Stimulated activated CD4-positive, alpha-beta T cell treated with anti-CD3 and anti-CD28 coated beads, TNF-alpha, amount 100 ng/mL, for 1 hour (primary cell): Measurements from ENCODE around the gene MYO1D.
"Not testable (repeated sequence)": the region's sequence is repeated elsewhere in the genome, so short reads cannot be mapped to it uniquely, and the experiment has no call there.

Experiments
- DNase-seq, 3 donors: peaks; one replicate each; pipeline ENCODE4 v3.0.0-alpha.2; 2020; ENCODE audit warnings: low read depth in 3 of 3, low spot score in 1 of 3

The MYO1D gene

DNA sequence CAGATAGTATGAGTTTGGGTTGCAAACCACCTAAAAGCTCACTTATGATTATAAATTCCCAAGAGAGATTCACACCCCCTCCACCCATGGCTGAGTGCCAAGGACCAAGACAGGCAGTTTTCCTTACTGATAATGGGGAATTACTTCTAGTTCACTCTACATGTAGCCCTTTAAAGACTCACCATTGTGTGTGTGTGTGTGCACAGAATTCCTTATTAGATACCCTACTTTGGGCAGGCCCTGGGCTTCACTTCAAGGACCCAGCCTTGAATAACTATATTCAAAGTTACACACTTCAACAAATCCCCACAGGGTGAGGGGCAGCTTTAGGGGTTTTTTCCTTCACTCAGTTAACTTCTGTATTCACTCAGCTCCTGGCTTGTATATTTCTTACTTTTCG, 143.5 kb downstream of the MYO1D start:
- no peak for DNase-seq

DNA sequence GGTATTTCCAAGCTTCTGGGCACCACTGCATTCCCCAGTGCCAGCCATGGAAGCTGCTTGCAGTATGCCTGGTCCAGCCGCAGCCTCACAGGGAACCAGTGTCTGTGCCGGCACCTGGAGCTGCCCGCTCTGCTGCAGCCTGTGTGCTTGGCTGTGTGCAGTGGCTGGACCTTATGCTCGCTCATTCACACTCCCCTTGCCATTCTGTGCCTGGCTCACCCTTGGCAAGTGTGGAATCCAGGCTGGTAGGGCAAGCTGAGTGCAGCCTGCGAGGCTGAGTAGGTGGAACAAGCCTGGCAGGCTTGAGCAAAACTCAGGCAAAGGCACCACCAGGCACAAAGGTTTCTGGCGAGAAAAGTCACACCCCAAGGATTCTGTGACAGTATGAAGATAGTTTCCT, 144.0 kb downstream of the MYO1D start:
- DNase-seq: no peak

GRCh38 chr17:32732296-32732642, 144.7 kb downstream of the MYO1D start:
- DNase-seq: no peak

DNA sequence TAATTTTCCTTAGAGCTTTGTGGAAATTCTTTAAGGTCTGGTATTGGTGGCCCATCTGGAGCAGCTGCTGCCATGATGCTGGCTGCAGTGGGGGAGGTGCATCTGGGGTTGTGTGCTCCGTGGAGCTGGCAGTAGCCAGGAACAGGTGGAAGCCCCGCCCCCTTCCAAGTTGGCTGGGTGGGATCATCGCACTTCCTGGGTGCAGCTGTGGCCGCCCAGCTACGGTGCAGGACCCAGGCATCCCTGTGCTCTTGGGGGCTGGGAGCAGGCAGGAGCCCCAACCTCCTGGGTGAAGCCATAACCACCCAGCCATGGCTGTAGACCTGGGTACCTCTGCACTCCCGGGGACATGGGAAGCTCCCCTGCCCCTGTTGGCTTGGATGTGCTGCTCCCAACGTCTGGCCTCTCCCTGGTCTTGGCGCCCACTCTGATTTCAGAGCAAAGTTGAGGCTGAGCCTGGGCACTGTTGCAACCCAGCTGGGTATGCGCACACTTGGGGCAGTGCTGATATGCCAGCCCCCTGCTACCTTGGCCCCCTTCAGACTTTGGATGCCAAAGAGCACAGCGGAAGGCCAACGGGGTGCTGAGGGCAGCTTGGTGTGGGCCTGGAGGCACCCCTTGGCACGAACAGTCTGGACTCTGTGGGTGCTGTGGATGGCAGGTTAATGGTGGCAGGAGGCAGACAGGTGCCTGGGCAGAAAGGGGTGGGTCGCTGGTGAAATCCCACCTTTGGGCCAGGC, 145.2 kb downstream of the MYO1D start:
- DNase-seq: no peak

DNA sequence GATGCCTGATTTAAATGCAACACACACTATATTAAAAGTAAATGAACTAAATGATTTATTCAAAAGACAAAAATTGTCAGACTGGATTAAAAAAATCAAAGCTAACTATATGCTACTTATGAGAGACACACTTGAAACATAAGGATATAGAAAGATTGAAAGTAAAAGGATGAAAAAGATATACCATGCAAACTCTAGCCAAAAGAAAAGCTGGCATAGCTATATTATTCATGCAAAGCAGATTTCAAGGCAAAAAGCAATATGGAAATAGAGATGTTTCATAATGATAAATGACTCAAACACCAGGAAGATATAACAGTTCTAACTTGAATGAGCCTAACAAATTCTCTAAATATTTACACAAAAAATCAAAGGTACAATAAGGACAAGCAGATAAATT, 149.2 kb downstream of the MYO1D start:
- no peak for DNase-seq

DNA sequence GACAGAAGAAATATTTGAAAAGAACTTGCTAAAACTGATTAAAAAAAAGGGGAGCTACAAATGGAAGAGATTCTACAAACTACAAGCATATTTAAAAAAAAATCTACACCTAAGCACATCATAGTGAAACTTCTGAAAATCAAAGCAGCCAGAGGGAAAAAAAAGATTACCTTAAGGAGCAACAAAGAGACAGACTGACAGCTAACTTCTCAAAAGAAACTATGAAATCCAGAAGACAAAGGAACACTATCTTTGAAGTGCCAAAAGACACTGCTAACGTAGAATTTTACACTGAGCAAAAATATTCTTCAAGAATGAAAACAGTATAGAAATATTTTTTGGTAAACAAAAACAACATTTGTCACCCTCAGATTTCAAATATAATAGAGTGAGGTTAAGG, 151.2 kb downstream of the MYO1D start:
- no peak for DNase-seq

DNA sequence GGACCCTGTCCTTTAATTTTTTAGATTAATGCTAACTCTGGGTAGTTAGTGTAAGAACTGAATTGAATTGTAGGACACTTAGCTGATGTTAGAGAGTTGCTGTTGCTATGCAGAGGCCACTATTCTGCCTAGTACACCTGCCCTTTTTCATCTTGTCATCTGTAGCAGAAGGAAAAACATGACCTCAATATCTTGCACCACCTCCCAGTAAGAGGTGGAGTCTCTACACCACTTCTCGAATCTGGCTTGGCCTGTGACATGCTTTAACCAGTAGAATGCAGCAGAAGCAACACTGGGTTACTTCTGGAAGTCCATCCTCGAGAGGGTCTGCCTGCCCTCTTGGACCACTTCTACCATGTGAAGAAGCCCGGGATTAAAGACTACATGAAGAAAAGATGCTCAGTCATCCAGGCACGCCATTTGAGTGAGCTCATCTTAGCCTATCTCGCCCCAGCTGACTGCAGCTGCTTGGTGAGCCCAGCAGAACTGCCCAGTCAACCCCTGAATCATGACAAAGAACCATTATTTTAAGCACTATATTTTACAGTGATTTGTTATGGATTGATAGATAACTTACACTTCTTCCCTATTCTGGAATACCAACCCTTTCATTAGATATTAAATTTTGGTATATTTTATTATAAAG, 153.5 kb downstream of the MYO1D start:
- no peak for DNase-seq

DNA sequence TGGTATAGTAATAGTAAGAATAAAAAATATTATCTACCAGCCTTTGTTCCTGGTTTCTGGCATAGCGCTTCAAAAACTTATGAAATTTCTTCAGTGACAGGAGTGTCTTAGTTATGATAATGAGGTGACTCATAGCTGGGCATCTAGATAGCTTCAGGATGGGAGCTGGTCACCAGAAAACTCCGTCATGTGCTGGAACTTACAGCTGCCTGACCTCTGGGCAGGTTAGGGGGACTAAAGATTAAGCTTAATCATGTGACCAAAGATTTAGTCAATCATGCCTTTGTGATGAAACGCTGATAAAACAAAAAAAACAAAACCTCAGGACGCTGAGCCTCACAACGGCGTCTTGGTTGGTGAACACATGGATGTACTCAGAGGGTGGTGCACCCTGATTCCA, 154.2 kb downstream of the MYO1D start:
- no peak for DNase-seq

GRCh38 chr17:32720671-32721070, 156.3 kb downstream of the MYO1D start:
- DNase-seq: no peak

GRCh38 chr17:32719689-32720088, 157.2 kb downstream of the MYO1D start:
- no peak for DNase-seq

GRCh38 chr17:32714922-32715321, 162.0 kb downstream of the MYO1D start:
- not testable (repeated sequence) for DNase-seq

DNA sequence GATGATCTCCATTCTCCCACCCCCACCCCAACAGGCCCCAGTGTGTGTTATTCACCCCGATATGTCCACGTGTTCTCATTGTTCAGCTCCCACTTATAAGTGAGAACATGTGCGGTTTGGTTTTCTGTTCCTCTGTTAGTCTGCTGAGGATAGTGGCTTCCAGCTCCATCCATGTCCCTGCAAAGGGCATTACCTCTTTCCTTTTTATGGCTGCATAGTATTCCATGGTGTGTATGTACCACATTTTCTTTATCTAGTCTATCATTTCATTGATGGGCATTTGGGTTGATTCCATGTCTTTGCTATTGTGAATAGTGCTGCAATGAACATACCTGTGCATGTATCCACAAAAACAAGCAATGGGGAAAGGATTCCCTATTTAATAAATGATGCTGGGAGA, 162.7 kb downstream of the MYO1D start:
- DNase-seq: not testable (repeated sequence)

GRCh38 chr17:32713081-32713480, 163.8 kb downstream of the MYO1D start:
- no peak for DNase-seq

DNA sequence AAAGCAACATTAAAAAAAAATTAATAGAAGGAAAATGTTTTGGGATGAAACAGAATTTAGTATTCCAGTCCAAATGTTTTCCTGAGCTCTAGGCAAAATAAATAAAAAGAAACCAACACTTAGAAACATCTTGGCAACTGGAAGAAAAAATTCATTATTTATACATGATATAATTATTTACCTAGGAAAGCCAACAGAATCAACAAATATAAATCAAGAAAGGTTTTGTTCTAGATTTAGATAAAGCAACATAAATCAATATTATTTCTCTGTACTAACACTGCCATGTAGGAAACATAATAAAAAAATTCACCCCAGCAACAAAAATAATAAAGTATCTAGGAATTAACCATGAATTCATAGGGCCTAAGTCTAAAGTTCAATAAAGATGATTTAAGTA, 167.4 kb downstream of the MYO1D start:
- DNase-seq: no peak

DNA sequence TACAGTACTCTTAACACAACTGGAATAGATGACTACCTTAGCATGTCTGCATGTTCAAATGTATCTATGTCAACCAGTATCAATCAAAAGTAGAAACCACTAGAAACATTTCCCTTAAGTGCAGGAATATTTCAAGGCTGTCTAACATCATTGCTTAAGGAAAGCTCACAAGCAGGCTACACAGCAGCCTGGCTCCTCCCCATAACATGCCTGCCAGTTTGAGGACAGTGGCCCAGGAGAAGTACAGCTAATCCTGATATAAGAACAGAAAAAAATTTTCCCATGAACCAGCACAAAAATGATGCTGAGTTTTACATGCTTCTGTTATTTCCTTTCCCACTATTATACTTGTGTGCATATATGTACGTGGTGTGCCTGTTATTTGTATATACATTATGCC, 175.1 kb downstream of the MYO1D start:
- no peak for DNase-seq

- no peak for DNase-seq
Observed at GRCh38 chr17:32699247-32699646, 177.7 kb downstream of the MYO1D start.

DNA sequence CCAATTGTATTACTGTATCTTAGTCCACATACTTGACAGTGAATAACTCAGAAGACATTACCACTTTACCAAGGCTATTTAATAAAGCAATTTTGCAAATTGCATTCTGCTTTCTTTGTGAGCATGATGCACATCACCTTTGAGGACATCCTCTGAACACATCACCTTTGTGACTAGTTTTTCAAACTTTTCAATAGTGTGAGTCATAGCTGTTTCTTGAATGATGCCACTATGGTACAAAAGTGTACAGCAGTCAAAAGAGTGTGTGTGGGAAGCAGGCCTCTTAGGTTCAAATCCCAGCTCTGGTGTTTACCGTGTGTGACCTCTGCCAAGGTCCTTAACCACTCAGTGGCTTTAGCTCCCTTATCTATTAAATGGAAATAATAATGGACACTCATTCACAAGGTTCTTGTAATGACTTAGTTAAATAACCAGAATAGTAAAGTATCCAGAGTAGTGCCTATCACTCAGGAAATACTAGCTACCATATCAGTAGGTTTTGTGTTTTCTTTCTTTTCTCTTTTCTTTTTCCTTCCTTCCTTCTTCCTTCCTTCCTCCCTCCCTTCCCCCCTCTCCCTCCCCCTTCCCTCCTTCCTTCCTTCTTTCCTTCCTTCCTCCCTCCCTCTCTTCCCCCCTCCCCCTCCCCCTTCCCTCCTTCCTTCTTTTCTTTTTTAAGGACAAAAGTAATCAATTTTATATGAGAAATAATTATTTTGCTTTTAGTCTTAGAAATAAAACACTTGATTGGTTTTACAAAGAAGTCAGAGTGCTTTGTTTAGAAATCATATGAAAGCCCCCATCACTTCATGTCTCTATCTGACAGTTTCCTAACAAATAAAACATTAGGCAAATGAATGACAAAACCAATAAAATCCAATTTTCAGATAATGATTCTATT, 178.9 kb downstream of the MYO1D start:
- no peak for DNase-seq

DNA sequence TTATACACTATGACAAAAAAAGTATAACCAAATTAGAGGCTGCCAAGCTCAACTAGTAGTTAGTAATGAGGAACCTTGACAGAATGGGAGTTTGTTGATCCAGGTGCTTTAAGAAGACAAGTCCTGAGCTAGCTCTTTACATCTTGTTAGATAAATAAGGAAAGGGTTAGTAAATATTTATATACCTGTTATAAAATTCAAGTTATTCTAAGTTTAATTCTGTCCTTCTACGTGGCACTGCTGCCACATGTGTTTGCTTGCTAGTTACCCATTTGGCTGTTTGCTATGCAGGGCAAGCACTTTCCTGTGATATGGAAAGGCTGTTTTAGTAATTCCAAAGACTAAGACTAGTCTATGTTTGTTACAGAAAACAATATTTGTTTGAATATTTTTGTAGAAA, 180.5 kb downstream of the MYO1D start:
- DNase-seq: no peak

DNA sequence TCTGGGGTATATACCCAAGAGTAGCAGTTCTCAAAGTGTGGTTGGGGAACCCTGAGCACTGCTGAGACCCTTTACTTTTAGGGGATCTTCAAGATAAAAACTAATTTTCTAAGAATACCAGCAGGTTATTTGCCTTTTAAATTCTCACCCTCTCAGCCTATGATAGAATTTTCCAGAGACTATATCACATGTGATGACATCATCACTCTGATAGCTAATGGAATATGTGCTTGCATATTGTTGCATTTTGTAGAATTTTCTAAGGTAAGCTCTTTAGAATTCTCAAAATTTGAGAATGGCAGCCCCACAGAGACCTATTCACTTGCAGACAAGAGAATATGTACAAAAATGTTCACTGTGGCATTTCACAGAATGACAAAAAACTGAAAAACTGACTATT, 181.1 kb downstream of the MYO1D start:
- DNase-seq: no peak

DNA sequence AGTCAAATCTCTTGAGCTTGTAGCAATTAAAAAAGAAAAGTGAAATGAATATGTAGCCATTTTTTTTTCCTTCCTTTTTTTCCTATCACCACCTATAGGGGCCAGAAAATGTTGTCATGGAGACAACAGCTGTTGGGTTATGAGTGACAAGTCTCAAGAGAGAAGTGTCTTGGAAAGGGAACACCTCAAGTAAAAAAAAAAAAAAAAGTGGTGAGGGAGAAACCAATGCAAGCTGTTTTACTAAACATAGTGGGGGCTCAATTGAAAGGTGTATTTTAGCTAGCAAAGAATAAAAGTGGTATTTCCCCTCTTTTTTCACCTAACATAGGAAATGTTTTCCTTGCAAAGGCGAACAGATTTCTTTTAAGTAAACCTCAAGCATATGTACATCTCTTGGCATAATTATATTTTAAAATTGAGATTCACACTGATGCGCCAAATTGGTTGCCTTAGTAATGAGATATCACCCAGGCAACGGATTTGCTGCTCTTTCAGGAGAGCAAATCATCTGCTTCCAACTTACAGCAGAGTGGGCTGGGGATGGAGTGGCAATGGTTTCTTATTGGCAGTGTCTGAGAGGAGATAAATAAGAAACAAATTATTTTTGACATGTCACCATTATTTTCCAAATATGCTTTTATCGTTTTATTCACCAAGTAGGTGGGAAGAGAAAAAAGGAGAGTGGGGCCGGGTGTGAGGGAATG, 183.6 kb downstream of the MYO1D start:
- no peak for DNase-seq

GRCh38 chr17:32692179-32692578, 184.7 kb downstream of the MYO1D start:
- DNase-seq: no peak

DNA sequence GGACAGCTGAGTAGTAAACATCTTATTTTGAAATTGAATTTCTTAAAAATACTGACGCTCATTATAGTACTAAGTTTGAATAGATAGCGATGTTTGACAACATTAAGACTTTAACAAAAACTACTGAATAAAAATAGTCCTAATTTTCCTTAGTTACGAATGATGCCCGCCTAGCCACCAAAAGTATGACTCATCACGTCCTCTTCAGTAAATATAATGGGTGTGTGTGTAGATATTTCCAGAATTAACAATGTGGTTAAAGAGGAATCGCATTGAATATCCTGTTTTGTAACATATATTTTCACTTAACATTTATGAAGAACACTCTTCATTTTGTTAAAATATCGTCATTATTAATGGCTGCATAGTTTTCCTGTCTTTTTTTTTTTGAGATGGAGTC, 187.6 kb downstream of the MYO1D start:
- DNase-seq: no peak
